ENCODE results near the gene RREB1.

RREB1 gene

GRCh38 chr6:7101290-7101689 is 6.5 kb upstream of the RREB1 start:
- no peak overlapping the region for H3K4me3 ChIP-seq (replicated peaks; ENCODE audit: low read depth, low read length)
- no peaks in the 10 kb centered on the region for H3K27me3 ChIP-seq (replicated peaks; ENCODE audit: control insufficient read depth, insufficient read depth, low read length)
- no peak for TF ChIP-seq CTCF (IDR thresholded peaks at IDR 0.05; ENCODE audit: insufficient read depth, low read length, poor library complexity, severe bottlenecking)
- DNase-seq (ENCODE audit: extremely low read depth, insufficient read length) = no peak
- no peaks in the 10 kb centered on the region for H3K36me3 ChIP-seq (ENCODE audit: control insufficient read depth, insufficient read depth, low read length)

- no peaks in the 10 kb centered on the region for H3K27me3 ChIP-seq (replicated peaks; ENCODE audit: control insufficient read depth, insufficient read depth, low read length)
- TF ChIP-seq CTCF (IDR thresholded peaks at IDR 0.05; ENCODE audit: insufficient read depth, low read length, poor library complexity, severe bottlenecking) = no peak
- no peak overlapping the region for H3K4me3 ChIP-seq (replicated peaks; ENCODE audit: low read depth, low read length)
- no peak for DNase-seq (ENCODE audit: extremely low read depth, insufficient read length)
- no peaks in the 10 kb centered on the region for H3K36me3 ChIP-seq (ENCODE audit: control insufficient read depth, insufficient read depth, low read length)
These were observed 3.0 kb upstream of the RREB1 start for GRCh38 chr6:7104752-7105151.

GRCh38 chr6:7106215-7106751 is 1.5 kb upstream of the RREB1 start:
- H3K4me3 ChIP-seq (replicated peaks; ENCODE audit: low read depth, low read length) = peak overlapping the region; percentile 95
- H3K36me3 ChIP-seq (ENCODE audit: control insufficient read depth, insufficient read depth, low read length) = no peaks in the 10 kb centered on the region
- no peak for DNase-seq (ENCODE audit: extremely low read depth, insufficient read length)
- H3K27me3 ChIP-seq (replicated peaks; ENCODE audit: control insufficient read depth, insufficient read depth, low read length) = no peaks in the 10 kb centered on the region
- TF ChIP-seq CTCF (IDR thresholded peaks at IDR 0.05; ENCODE audit: insufficient read depth, low read length, poor library complexity, severe bottlenecking) = no peak

- DNase-seq (ENCODE audit: extremely low read depth, insufficient read length) = peak; percentile 69
- Histone ChIP-seq H3K4me3 (replicated peaks; ENCODE audit: low read depth, low read length) (peak overlapping the region; percentile 95), H3K36me3 (ENCODE audit: control insufficient read depth, insufficient read depth, low read length) (no peaks in the 10 kb centered on the region), H3K27me3 (replicated peaks; ENCODE audit: control insufficient read depth, insufficient read depth, low read length) (no peaks in the 10 kb centered on the region)
- TF ChIP-seq CTCF (IDR thresholded peaks at IDR 0.05; ENCODE audit: insufficient read depth, low read length, poor library complexity, severe bottlenecking) = peak; percentile 35
These were observed 796 bp upstream of the RREB1 start for GRCh38 chr6:7106752-7107577.

- H3K36me3 ChIP-seq (ENCODE audit: control insufficient read depth, insufficient read depth, low read length) = no peaks in the 10 kb centered on the region
- DNase-seq (ENCODE audit: extremely low read depth, insufficient read length) = peak; percentile 52
- H3K27me3 ChIP-seq (replicated peaks; ENCODE audit: control insufficient read depth, insufficient read depth, low read length) = no peaks in the 10 kb centered on the region
- no peak for TF ChIP-seq CTCF (IDR thresholded peaks at IDR 0.05; ENCODE audit: insufficient read depth, low read length, poor library complexity, severe bottlenecking)
- H3K4me3 ChIP-seq (replicated peaks; ENCODE audit: low read depth, low read length) = peak overlapping the region; percentile 95
These were observed 619 bp downstream of the RREB1 start for GRCh38 chr6:7108196-7108963.
